ENCODE data around the gene PGGT1B. TPM values are rescaled to one million over a fixed set of nuclear protein-coding genes. Genes with fewer than 3 reads are reported as not detected.

Gene PGGT1B
- 10 to 100 TPM; 32.8 to 35.8 TPM for total RNA-seq

GRCh38 chr5:115262321-115263077, at the start of gene PGGT1B:
TSS of gene PGGT1B (minus strand) at chr5:115262877. CDS start at chr5:115262851, 26 bp downstream.
- POLR2A ChIA-PET = interaction anchor here (1.0 kb wide), 2 partner anchors 34 to 282 kb away, joined by 3 to 4 read pairs; partner anchors contain the start of gene FEM1C
- Mint-ChIP-seq H3K4me1 (peaks cover 20% of the 10 kb centered on the region), H3K27ac (peak within 1 kb of the TSS; percentile 86), H3K4me3 (peak within 1 kb of the TSS; percentile 88), H3K9me3 (no peaks in the 10 kb centered on the region), H3K36me3 (peaks cover 14% of the 10 kb centered on the region), H3K27me3 (no peaks in the 10 kb centered on the region)
- ATAC-seq (ENCODE audit: low read depth) (peak; percentile 90), DNase-seq (peak; percentile 77)

GRCh38 chr5:115309751-115310370, 47.2 kb upstream of the PGGT1B start:
- no peak overlapping the region for H3K4me3 Mint-ChIP-seq
- no peak overlapping the region for H3K27ac Mint-ChIP-seq
- DNase-seq (no peak), ATAC-seq (ENCODE audit: low read depth) (no peak)
- H3K4me1 Mint-ChIP-seq = no peaks in the 10 kb centered on the region
- no peaks in the 10 kb centered on the region for H3K9me3 Mint-ChIP-seq
- H3K36me3 Mint-ChIP-seq = no peaks in the 10 kb centered on the region
- POLR2A ChIA-PET = no interaction called here
- peaks cover 42% of the 10 kb centered on the region for H3K27me3 Mint-ChIP-seq

GRCh38 chr5:115308815-115309214, 46.1 kb upstream of the PGGT1B start:
- ATAC-seq (ENCODE audit: low read depth) (no peak), DNase-seq (no peak)
- H3K9me3 Mint-ChIP-seq = no peaks in the 10 kb centered on the region
- peaks cover 46% of the 10 kb centered on the region for H3K27me3 Mint-ChIP-seq
- H3K27ac Mint-ChIP-seq = no peak overlapping the region
- POLR2A ChIA-PET = no interaction called here
- no peak overlapping the region for H3K4me3 Mint-ChIP-seq
- no peaks in the 10 kb centered on the region for H3K36me3 Mint-ChIP-seq
- H3K4me1 Mint-ChIP-seq = no peaks in the 10 kb centered on the region

- ATAC-seq (ENCODE audit: low read depth) = no peak
- Mint-ChIP-seq H3K4me1 (no peaks in the 10 kb centered on the region), H3K36me3 (no peaks in the 10 kb centered on the region), H3K9me3 (no peaks in the 10 kb centered on the region), H3K27me3 (peaks cover 53% of the 10 kb centered on the region), H3K4me3 (no peak overlapping the region), H3K27ac (no peak overlapping the region)
- no peak for DNase-seq
- POLR2A ChIA-PET = interaction anchor here (0.6 kb wide), 1 partner anchor 534 kb away, joined by 4 read pairs; no protein-coding TSS in a partner anchor
These were observed 43.4 kb upstream of the PGGT1B start for GRCh38 chr5:115306011-115306536.

GRCh38 chr5:115304496-115304895, 41.8 kb upstream of the PGGT1B start:
- POLR2A ChIA-PET = no interaction called here
- Mint-ChIP-seq H3K4me3 (no peak overlapping the region), H3K27ac (no peak overlapping the region), H3K36me3 (no peaks in the 10 kb centered on the region), H3K9me3 (no peaks in the 10 kb centered on the region), H3K27me3 (peaks cover 51% of the 10 kb centered on the region), H3K4me1 (no peaks in the 10 kb centered on the region)
- ATAC-seq (ENCODE audit: low read depth) = no peak
- no peak for DNase-seq

- no peak overlapping the region for H3K27ac Mint-ChIP-seq
- POLR2A ChIA-PET = no interaction called here
- H3K27me3 Mint-ChIP-seq = peaks cover 43% of the 10 kb centered on the region
- ATAC-seq (ENCODE audit: low read depth) = no peak
- H3K9me3 Mint-ChIP-seq = no peaks in the 10 kb centered on the region
- H3K4me1 Mint-ChIP-seq = peaks cover 4% of the 10 kb centered on the region
- no peak for DNase-seq
- H3K36me3 Mint-ChIP-seq = peaks cover 1% of the 10 kb centered on the region
- no peak overlapping the region for H3K4me3 Mint-ChIP-seq
These were observed 36.1 kb upstream of the PGGT1B start for GRCh38 chr5:115298811-115299210.

GRCh38 chr5:115297031-115297430, 34.4 kb upstream of the PGGT1B start:
- peaks cover 4% of the 10 kb centered on the region for H3K4me1 Mint-ChIP-seq
- POLR2A ChIA-PET = interaction anchor here (1.1 kb wide), 1 partner anchor 229 kb away, joined by 4 read pairs; no protein-coding TSS in a partner anchor
- H3K9me3 Mint-ChIP-seq = peaks cover 2% of the 10 kb centered on the region
- ATAC-seq (ENCODE audit: low read depth) (no peak), DNase-seq (no peak)
- no peak overlapping the region for H3K27ac Mint-ChIP-seq
- H3K36me3 Mint-ChIP-seq = peaks cover 2% of the 10 kb centered on the region
- peaks cover 38% of the 10 kb centered on the region for H3K27me3 Mint-ChIP-seq
- peak overlapping the region; percentile 2 for H3K4me3 Mint-ChIP-seq

- ATAC-seq (ENCODE audit: low read depth) (peak; percentile 85), DNase-seq (peak; percentile 74)
- Mint-ChIP-seq H3K36me3 (peaks cover 4% of the 10 kb centered on the region), H3K27ac (no peak within 1 kb of the TSS), H3K9me3 (peaks cover 3% of the 10 kb centered on the region), H3K27me3 (peaks cover 38% of the 10 kb centered on the region), H3K4me1 (peaks cover 4% of the 10 kb centered on the region), H3K4me3 (peak within 1 kb of the TSS; percentile 84)
- POLR2A ChIA-PET = interaction anchor here (0.7 to 1.1 kb wide), 2 partner anchors 35 to 229 kb away, joined by 3 to 4 read pairs; no protein-coding TSS in a partner anchor
These were observed 33.7 kb upstream of the PGGT1B start, which contains the start of gene CCDC112 for GRCh38 chr5:115296124-115297022. TSS of gene CCDC112 (minus strand) at chr5:115296654. CDS start at chr5:115296543, 111 bp downstream.

GRCh38 chr5:115295777-115296123, 33.1 kb upstream of the PGGT1B start:
- DNase-seq = no peak
- Mint-ChIP-seq H3K36me3 (peaks cover 4% of the 10 kb centered on the region), H3K27ac (no peak overlapping the region), H3K4me3 (peak overlapping the region; percentile 84), H3K27me3 (peaks cover 35% of the 10 kb centered on the region), H3K9me3 (peaks cover 5% of the 10 kb centered on the region), H3K4me1 (peaks cover 4% of the 10 kb centered on the region)
- POLR2A ChIA-PET = interaction anchor here (0.7 kb wide), 1 partner anchor 34 kb away, joined by 3 read pairs; no protein-coding TSS in a partner anchor
- ATAC-seq (ENCODE audit: low read depth) = peak; percentile 12

- ATAC-seq (ENCODE audit: low read depth) (no peak), DNase-seq (no peak)
- peaks cover 28% of the 10 kb centered on the region for H3K27me3 Mint-ChIP-seq
- H3K9me3 Mint-ChIP-seq = peaks cover 5% of the 10 kb centered on the region
- H3K27ac Mint-ChIP-seq = no peak overlapping the region
- POLR2A ChIA-PET = no interaction called here
- peaks cover 4% of the 10 kb centered on the region for H3K36me3 Mint-ChIP-seq
- peaks cover 4% of the 10 kb centered on the region for H3K4me1 Mint-ChIP-seq
- no peak overlapping the region for H3K4me3 Mint-ChIP-seq
These were observed 28.7 kb upstream of the PGGT1B start for GRCh38 chr5:115291397-115291796.

GRCh38 chr5:115289104-115289503, 26.4 kb upstream of the PGGT1B start:
- Mint-ChIP-seq H3K4me1 (peaks cover 2% of the 10 kb centered on the region), H3K27me3 (peaks cover 16% of the 10 kb centered on the region), H3K36me3 (peaks cover 2% of the 10 kb centered on the region), H3K27ac (no peak overlapping the region), H3K9me3 (peaks cover 5% of the 10 kb centered on the region), H3K4me3 (no peak overlapping the region)
- ATAC-seq (ENCODE audit: low read depth) (no peak), DNase-seq (no peak)
- POLR2A ChIA-PET = no interaction called here

- DNase-seq (no peak), ATAC-seq (ENCODE audit: low read depth) (no peak)
- no peak overlapping the region for H3K27ac Mint-ChIP-seq
- H3K4me1 Mint-ChIP-seq = peaks cover 2% of the 10 kb centered on the region
- POLR2A ChIA-PET = no interaction called here
- H3K4me3 Mint-ChIP-seq = no peak overlapping the region
- H3K9me3 Mint-ChIP-seq = no peaks in the 10 kb centered on the region
- no peaks in the 10 kb centered on the region for H3K27me3 Mint-ChIP-seq
- no peaks in the 10 kb centered on the region for H3K36me3 Mint-ChIP-seq
These were observed 21.3 kb upstream of the PGGT1B start for GRCh38 chr5:115284021-115284420.

GRCh38 chr5:115282131-115282530, 19.5 kb upstream of the PGGT1B start:
- DNase-seq (no peak), ATAC-seq (ENCODE audit: low read depth) (no peak)
- H3K9me3 Mint-ChIP-seq = no peaks in the 10 kb centered on the region
- peaks cover 2% of the 10 kb centered on the region for H3K4me1 Mint-ChIP-seq
- H3K36me3 Mint-ChIP-seq = no peaks in the 10 kb centered on the region
- H3K27ac Mint-ChIP-seq = no peak overlapping the region
- H3K27me3 Mint-ChIP-seq = no peaks in the 10 kb centered on the region
- H3K4me3 Mint-ChIP-seq = no peak overlapping the region
- POLR2A ChIA-PET = no interaction called here
